ENCODE measurements around the gene NPRL2.

NPRL2 gene

GRCh38 chr3:50353245-50354004, 2.9 kb upstream of the NPRL2 start:
- no peak for TF ChIP-seq CTCF (IDR thresholded peaks at IDR 0.05; ENCODE audit: control extremely low read depth, extremely low read depth, low read depth, missing control alignments)
- ChIA-PET CTCF (interaction anchor here (1.0 to 2.9 kb wide), 8 partner anchors 10 to 1037 kb away, joined by 3 to 10 read pairs (median 4); partner anchors contain the start of genes C3orf18 and RBM15B), POLR2A (interaction anchor here (1.0 to 1.2 kb wide), 2 partner anchors 16 to 215 kb away, joined by 3 to 4 read pairs; no protein-coding TSS in a partner anchor)
- DNase-seq (ENCODE audit: extremely low spot score), result no peak

- peak; percentile 27 for TF ChIP-seq CTCF (IDR thresholded peaks at IDR 0.05; ENCODE audit: control extremely low read depth, extremely low read depth, low read depth, missing control alignments)
- ChIA-PET CTCF (interaction anchor here (1.2 to 2.9 kb wide), 6 partner anchors 9 to 1038 kb away, joined by 3 to 10 read pairs (median 4); partner anchors contain the start of gene RBM15B), POLR2A (interaction anchor here (1.0 to 1.2 kb wide), 2 partner anchors 15 to 216 kb away, joined by 3 to 4 read pairs; no protein-coding TSS in a partner anchor)
- DNase-seq (ENCODE audit: extremely low spot score), result no peak
Measured at GRCh38 chr3:50352781-50353180, 2.2 kb upstream of the NPRL2 start.

GRCh38 chr3:50351323-50351697, 735 bp upstream of the NPRL2 start:
- CTCF ChIA-PET, result interaction anchor here (2.1 to 8.4 kb wide), 4 partner anchors 10 to 265 kb away, joined by 4 to 70 read pairs (median 32); partner anchors contain the start of gene RASSF1
- no peak for DNase-seq (ENCODE audit: extremely low spot score)
- no peak for TF ChIP-seq CTCF (IDR thresholded peaks at IDR 0.05; ENCODE audit: control extremely low read depth, extremely low read depth, low read depth, missing control alignments)
- POLR2A ChIA-PET, result interaction anchor here (1.7 to 3.1 kb wide), 2 partner anchors 11 to 14 kb away, joined by 7 to 24 read pairs; partner anchors contain the start of gene RASSF1

GRCh38 chr3:50350213-50350526, 405 bp downstream of the NPRL2 start:
- TF ChIP-seq CTCF (IDR thresholded peaks at IDR 0.05; ENCODE audit: control extremely low read depth, extremely low read depth, low read depth, missing control alignments), result no peak
- POLR2A ChIA-PET, result interaction anchor here (0.8 to 3.1 kb wide), 4 partner anchors 10 to 22 kb away, joined by 3 to 24 read pairs (median 6); partner anchors contain the start of genes RASSF1 and TUSC2
- no peak for DNase-seq (ENCODE audit: extremely low spot score)
- CTCF ChIA-PET, result interaction anchor here (1.5 to 8.4 kb wide), 8 partner anchors 11 to 266 kb away, joined by 4 to 70 read pairs (median 10); partner anchors contain the start of gene RASSF1

GRCh38 chr3:50347187-50347813, 3.3 kb downstream of the NPRL2 start:
- ChIA-PET POLR2A (interaction anchor here (0.6 to 1.2 kb wide), 2 partner anchors 10 to 221 kb away, joined by 4 to 5 read pairs; no protein-coding TSS in a partner anchor), CTCF (interaction anchor here (1.0 to 8.4 kb wide), 15 partner anchors 9 to 266 kb away, joined by 3 to 70 read pairs (median 5); partner anchors contain the start of genes CISH, HYAL3, NAA80 and RASSF1)
- peak; percentile 56 for TF ChIP-seq CTCF (IDR thresholded peaks at IDR 0.05; ENCODE audit: control extremely low read depth, extremely low read depth, low read depth, missing control alignments)
- DNase-seq (ENCODE audit: extremely low spot score), result peak; percentile 63

- ChIA-PET CTCF (interaction anchor here (0.9 to 8.4 kb wide), 3 partner anchors 9 to 197 kb away, joined by 3 to 70 read pairs (median 6); no protein-coding TSS in a partner anchor), POLR2A (no interaction called here)
- peak; percentile 85 for DNase-seq (ENCODE audit: extremely low spot score)
- TF ChIP-seq CTCF (IDR thresholded peaks at IDR 0.05; ENCODE audit: control extremely low read depth, extremely low read depth, low read depth, missing control alignments), result no peak
Measured at GRCh38 chr3:50345586-50346234, 4.9 kb downstream of the NPRL2 start, which contains the start of gene ZMYND10. ZMYND10 (minus strand) TSS chr3:50345732; CDS start chr3:50345579, 153 bp downstream.

Measured in GM10248 (cell line).